GM13977 (cell line): ENCODE measurements around the gene FOXN1.
A peak's percentile ranks its signal among the peaks of the same experiment; 100 is the strongest.

Experiments
- DNase-seq: peaks from one replicate; pipeline ENCODE4 v3.0.0; 2012; ENCODE audit warnings: low spot score
- CTCF ChIP-seq: IDR thresholded peaks from 2 replicates; pipeline ENCODE4 v1.5.1; 2012; ENCODE audit warnings: mild to moderate bottlenecking, control low read depth; ENCODE audit not compliant: insufficient read depth; ENCODE audit errors: extremely low read depth, missing control alignments
- in situ Hi-C: fragments of 300-500 bp; cut with MboI; formaldehyde crosslinking; loops from one replicate; pipeline ENCODE4 v1.12.0; 2022; ENCODE audit warnings: low sequenced_read_pairs, low pct_unique_long_range_greater_than_20kb, mixed read lengths, inconsistent platforms; ENCODE audit not compliant: unreplicated experiment

Gene FOXN1

GRCh38 chr17:28548417-28549130 lies 42.4 kb downstream of the FOXN1 start:
- in situ Hi-C loops: loop anchor here (5.0 to 25.0 kb wide), 2 partner anchors 51 to 161 kb away; no protein-coding TSS in a partner anchor
- DNase-seq: no peak
- TF ChIP-seq CTCF: no peak

GRCh38 chr17:28549236-28550132 lies 43.3 kb downstream of the FOXN1 start:
- in situ Hi-C loops: loop anchor here (5.0 to 25.0 kb wide), 3 partner anchors 52 to 162 kb away; no protein-coding TSS in a partner anchor
- no peak for TF ChIP-seq CTCF
- DNase-seq: peak; percentile 83

- TF ChIP-seq CTCF: no peak
- in situ Hi-C loops: loop anchor here (10.0 kb wide), 1 partner anchor 54 kb away; no protein-coding TSS in a partner anchor
- DNase-seq: peak; percentile 26
These were observed 44.7 kb downstream of the FOXN1 start for GRCh38 chr17:28550858-28551257.

- no peak for TF ChIP-seq CTCF
- peak; percentile 52 for DNase-seq
- in situ Hi-C loops: loop anchor here (10.0 kb wide), 1 partner anchor 53 kb away; no protein-coding TSS in a partner anchor
These were observed 45.5 kb downstream of the FOXN1 start for GRCh38 chr17:28551421-28552175.

GRCh38 chr17:28552176-28552999 lies 46.2 kb downstream of the FOXN1 start, which contains the start of gene UNC119:
Gene UNC119 (minus strand): TSS chr17:28552624. CDS start chr17:28552557, 67 bp downstream.
- peak; percentile 94 for DNase-seq
- TF ChIP-seq CTCF: peak; percentile 10
- in situ Hi-C loops: loop anchor here (10.0 kb wide), 1 partner anchor 52 kb away; no protein-coding TSS in a partner anchor
